ENCODE results near the gene FMN1.

The FMN1 gene

GRCh38 chr15:33016405-33017024, 178.0 kb downstream of the FMN1 start:
- DNase-seq (ENCODE audit: low spot score) = no peak

- no peak for DNase-seq (ENCODE audit: low spot score)
These were observed 179.9 kb downstream of the FMN1 start for GRCh38 chr15:33014586-33014985.

- no peak for DNase-seq (ENCODE audit: low spot score)
These were observed 180.6 kb downstream of the FMN1 start for GRCh38 chr15:33013827-33014445.

GRCh38 chr15:33011976-33012375, 182.5 kb downstream of the FMN1 start:
- no peak for DNase-seq (ENCODE audit: low spot score)

- DNase-seq (ENCODE audit: low spot score) = no peak
These were observed 184.9 kb downstream of the FMN1 start for GRCh38 chr15:33009603-33010002.

- no peak for DNase-seq (ENCODE audit: low spot score)
These were observed 185.5 kb downstream of the FMN1 start for GRCh38 chr15:33009026-33009425.

- DNase-seq (ENCODE audit: low spot score) = no peak
These were observed 186.1 kb downstream of the FMN1 start for GRCh38 chr15:33008284-33008995.

- peak; percentile 20 for DNase-seq (ENCODE audit: low spot score)
These were observed 187.1 kb downstream of the FMN1 start for GRCh38 chr15:33007303-33007855.

- DNase-seq (ENCODE audit: low spot score) = peak; percentile 13
These were observed 188.9 kb downstream of the FMN1 start for GRCh38 chr15:33005582-33005981.

GRCh38 chr15:33001926-33002325, 192.6 kb downstream of the FMN1 start:
- no peak for DNase-seq (ENCODE audit: low spot score)

GRCh38 chr15:32998979-32999672, 195.4 kb downstream of the FMN1 start:
- DNase-seq (ENCODE audit: low spot score) = no peak

- no peak for DNase-seq (ENCODE audit: low spot score)
These were observed 196.3 kb downstream of the FMN1 start for GRCh38 chr15:32998182-32998581.

- no peak for DNase-seq (ENCODE audit: low spot score)
These were observed 199.6 kb downstream of the FMN1 start for GRCh38 chr15:32994810-32995424.

- no peak for DNase-seq (ENCODE audit: low spot score)
These were observed 201.2 kb downstream of the FMN1 start for GRCh38 chr15:32993285-32993684.

GRCh38 chr15:32991619-32992111, 202.8 kb downstream of the FMN1 start:
- DNase-seq (ENCODE audit: low spot score) = no peak

- no peak for DNase-seq (ENCODE audit: low spot score)
These were observed 204.4 kb downstream of the FMN1 start for GRCh38 chr15:32990071-32990470.

GRCh38 chr15:32987067-32987466, 207.4 kb downstream of the FMN1 start:
- no peak for DNase-seq (ENCODE audit: low spot score)

- DNase-seq (ENCODE audit: low spot score) = no peak
These were observed 208.4 kb downstream of the FMN1 start for GRCh38 chr15:32986147-32986546.

GRCh38 chr15:32983679-32984078, 210.8 kb downstream of the FMN1 start:
- no peak for DNase-seq (ENCODE audit: low spot score)

GRCh38 chr15:32982001-32982400, 212.5 kb downstream of the FMN1 start:
- no peak for DNase-seq (ENCODE audit: low spot score)

- no peak for DNase-seq (ENCODE audit: low spot score)
These were observed 213.0 kb downstream of the FMN1 start for GRCh38 chr15:32981536-32981935.

GRCh38 chr15:32979710-32980109, 214.8 kb downstream of the FMN1 start:
- no peak for DNase-seq (ENCODE audit: low spot score)
